AML-193 (cell line): ENCODE results near the gene TBCC.

Experiments used
- DNase-seq, 2 experiments: peaks; one replicate each; lab custom pipeline; 2025; lab: John Stamatoyannopoulos, UW

TBCC gene

DNA sequence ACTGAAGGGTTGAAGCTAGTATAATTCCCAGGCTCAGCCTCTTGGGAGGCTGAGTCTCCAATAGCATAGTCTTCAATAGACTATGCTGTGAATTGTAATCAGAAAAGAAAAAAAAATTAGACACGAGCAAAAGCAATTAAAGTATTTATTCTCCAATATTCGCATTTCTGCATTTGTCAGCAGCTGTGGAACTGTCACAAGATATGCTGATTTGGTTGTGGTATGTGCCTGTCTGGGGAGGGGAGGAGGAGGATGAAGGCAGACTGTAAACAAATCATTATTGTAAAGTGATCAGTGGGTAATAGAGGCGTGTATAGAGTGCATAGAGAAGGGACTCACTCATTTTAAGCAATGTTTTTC, 25.8 kb upstream of the TBCC start:
- no peak for DNase-seq

DNA sequence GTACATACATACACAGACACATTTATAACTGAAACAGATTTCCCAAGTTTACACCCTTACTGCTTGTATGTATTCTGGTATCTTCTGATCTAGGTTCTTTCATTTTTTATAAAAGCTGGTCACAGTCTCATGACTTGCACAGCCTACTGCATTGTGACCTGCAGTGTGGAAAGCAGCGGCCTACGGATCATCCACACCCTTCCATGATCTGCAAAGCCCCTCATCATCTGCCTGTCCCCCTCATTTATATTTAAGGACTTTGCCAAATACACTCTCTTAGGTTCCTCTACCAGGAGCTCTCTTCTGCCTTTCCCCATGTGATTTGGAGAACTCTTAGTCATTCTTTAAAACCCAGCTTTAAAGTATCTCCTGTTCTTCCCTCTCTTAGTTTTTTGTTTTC, 23.9 kb upstream of the TBCC start:
- no peak for DNase-seq

DNA sequence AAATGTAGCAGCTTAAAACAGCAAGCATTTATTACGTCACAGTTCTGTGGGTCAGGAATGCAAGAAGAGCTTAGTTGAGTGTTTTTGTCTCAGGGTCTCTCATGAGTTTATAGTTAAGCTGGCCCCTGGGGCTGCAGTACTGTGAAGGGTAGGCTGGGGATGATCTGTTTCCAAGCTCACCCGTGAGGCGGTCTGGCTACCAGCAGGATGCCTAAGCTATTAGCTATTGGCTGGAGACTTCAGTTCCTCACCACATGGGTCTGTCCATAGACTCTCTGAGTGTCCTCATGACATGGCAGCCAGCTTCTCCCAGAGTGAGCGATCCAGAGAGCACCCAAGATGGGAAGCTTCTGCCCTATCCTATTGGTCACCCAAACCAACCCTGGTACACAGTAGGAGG, 23.1 kb upstream of the TBCC start:
- DNase-seq = no peak

- DNase-seq = no peak
These were observed 20.3 kb upstream of the TBCC start for GRCh38 chr6:42766163-42766670.

- no peak for DNase-seq
These were observed 19.2 kb upstream of the TBCC start for GRCh38 chr6:42764911-42765648.

GRCh38 chr6:42762950-42763349, 17.0 kb upstream of the TBCC start:
- no peak for DNase-seq

- no peak for DNase-seq
These were observed 16.5 kb upstream of the TBCC start for GRCh38 chr6:42762426-42762859.

GRCh38 chr6:42761287-42762067, 15.6 kb upstream of the TBCC start:
- no peak for DNase-seq

DNA sequence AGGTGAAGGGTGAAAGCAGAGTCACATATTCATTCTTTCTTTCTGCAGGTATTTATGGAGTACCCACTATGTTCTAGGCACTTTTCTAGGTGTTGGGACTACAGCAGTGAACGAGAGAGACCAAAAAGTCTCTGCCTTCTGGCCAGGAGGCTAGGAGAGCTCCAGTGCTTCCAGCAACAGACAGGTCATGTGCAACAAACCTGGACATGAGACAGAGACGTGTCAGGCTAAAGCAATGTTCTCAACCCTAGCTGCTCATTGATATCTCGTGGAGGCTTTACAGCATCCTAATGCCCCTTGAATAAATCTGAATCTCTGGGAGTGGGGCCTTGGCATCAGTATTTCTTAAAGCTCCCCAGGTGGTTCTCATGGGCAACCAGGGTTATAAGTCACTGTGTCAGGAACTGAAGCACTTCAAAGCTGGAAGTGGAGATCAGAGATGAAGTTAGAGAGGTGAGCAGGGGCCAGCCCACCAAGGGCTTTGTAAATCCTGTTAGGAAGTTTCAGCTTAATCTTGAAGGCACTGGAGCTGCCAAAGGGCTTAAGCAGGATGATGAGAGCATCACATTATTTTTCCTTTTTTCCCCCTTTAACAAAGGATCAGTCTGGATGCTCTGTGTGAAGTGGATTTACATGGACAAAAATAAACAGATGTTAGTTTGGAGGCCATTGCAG, 13.0 kb upstream of the TBCC start:
- no peak for DNase-seq

GRCh38 chr6:42756722-42757121, 10.8 kb upstream of the TBCC start:
- no peak for DNase-seq

DNA sequence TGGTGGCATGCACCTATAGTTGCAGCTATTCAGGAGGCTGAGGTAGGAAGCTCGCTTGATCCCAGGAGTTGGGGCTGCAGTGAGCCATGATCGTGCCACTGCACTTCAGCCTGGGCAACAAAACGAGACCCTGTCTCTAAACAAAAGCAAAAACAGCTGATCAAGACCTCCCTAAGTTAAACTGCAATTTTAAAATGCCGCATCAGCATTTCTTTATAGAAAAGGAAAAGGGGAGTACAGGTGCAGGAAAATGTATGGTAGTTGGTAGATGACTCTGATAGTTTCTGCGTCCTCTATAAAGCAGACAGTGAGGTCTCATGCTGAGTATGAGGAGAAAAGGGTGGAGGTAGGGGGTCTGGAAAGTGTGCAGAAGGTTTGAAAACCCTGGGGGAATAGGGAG, 8.9 kb upstream of the TBCC start:
- DNase-seq = no peak

- no peak for DNase-seq
These were observed 5.2 kb upstream of the TBCC start for GRCh38 chr6:42751055-42751454.

- DNase-seq = peak in 1 of 2 experiments; percentile 30
These were observed 2.4 kb upstream of the TBCC start for GRCh38 chr6:42748203-42748898.

GRCh38 chr6:42746463-42747391, 824 bp upstream of the TBCC start:
- DNase-seq = peak; percentile 77 to 88

DNA sequence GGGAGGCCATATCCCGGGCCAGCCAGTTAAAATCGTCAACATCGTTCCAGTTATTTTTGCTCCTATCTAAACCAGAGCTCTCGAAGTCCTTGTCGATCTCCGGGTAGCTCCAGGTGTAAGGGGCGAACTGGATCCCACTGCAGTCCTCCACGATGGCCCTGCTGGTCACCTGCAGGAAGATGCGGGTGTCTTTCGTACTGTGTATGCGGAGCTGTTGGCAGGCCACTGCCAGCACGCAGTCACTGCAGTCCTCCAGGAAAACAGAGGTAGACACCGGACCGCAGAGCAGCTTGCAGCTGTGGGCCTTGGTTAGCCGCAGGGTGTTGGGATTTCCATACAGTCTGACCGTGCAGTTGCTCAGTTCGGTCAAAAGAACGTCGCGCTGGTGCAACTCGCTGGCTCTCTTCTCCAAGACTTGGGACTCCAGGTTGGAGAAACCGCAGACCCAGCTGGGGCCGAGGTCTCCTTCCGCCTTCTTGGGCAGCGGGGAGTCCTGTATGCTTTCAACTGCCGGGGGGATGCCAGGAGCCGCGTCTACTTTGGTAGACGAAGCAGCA, 742 bp downstream of the TBCC start:
- DNase-seq = peak; percentile 40 to 42

DNA sequence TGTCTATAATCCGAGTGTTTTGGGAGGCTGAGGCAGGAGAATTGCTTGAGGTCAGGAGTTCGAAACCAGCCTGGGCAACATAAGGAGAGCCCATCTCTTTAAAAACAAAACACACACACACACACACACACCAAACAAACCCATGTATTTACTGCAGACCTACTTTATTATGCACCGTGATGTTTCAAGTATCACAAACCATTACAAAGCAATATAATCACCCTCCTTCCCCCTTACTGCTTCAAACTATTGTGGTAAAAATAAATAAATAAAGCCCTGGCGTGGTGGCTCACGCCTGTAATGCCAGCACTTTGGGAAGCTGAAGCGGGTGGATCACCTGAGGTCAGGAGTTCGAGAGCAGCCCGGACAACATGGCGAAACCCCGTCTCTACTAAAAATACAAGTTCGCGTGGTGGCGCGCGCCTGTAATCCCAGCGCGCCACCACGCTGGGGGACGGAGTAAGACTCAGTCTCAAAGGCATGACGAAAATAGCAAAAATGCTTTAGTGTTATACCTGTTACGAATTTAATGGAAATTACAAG, 1.5 kb downstream of the TBCC start:
- no peak for DNase-seq

DNA sequence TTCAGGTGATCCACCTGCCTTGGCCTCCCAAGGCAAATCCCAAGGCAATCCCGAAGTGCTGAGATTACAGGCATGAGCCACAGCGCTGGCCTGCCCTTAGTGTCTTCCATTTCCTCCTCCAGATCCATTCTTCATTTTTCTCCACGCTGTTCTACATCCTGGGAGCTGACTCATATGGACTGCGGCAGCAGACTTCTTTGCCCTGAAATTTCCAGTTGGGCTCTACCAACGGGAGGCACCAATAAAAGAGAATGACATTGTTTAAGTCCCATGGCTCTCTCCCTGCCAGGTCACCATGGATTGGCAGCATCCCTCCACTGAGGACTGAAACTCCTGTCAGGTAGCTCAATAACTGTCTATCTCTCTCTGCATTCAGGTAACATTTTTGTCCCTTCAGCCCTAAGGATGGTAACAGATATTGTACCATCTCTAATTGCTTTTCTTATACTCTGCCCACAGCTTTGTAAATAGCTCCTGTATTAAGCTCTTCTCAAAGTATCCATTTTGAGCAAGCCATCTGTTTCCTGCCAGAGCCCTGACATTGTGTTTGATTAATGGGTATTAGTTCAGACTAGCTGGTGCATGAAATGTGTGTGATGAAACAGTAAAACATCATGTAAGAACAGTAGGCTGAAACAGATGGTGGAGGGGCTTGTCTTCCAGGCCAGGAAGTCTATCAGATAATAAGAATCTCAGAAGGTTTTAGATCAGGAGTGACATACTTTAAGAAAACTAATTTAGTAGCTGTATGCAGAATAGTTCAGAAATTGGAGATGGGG, 3.6 kb downstream of the TBCC start:
- DNase-seq = peak; percentile 41 to 55

- DNase-seq = no peak
These were observed 5.2 kb downstream of the TBCC start for GRCh38 chr6:42740725-42741124.

GRCh38 chr6:42735976-42736375, 9.9 kb downstream of the TBCC start:
- no peak for DNase-seq
